CD14-positive monocyte (primary cell): ENCODE results near the gene GPC1. TPM values are rescaled to one million over a fixed set of nuclear protein-coding genes. Genes with fewer than 3 reads are reported as not detected.

Experiments used
- DNase-seq, 3 donors: peaks; one replicate each; pipeline ENCODE4 v3.0.0-alpha.2; 2011 to 2022
- H2AFZ ChIP-seq: 2 replicates; pipeline ENCODE4 v1.6.0; 2012; ENCODE audit warnings: mild to moderate bottlenecking, low read depth, low read length, inconsistent platforms; ENCODE audit not compliant: insufficient read depth, poor library complexity, severe bottlenecking
- H3K27ac ChIP-seq, 2 donors: 1 replicate in 1 of 2; 2 replicates in 1 of 2; pipeline ENCODE4 v1.5.1; 2012 to 2013; ENCODE audit warnings: low read length in 2 of 2, control low read depth in 1 of 2, inconsistent platforms in 1 of 2, low read depth in 1 of 2, mild to moderate bottlenecking in 1 of 2
- H3K27me3 ChIP-seq, 2 donors: one replicate each; pipeline versions ENCODE4 v1.6.0 to v1.6.1; 2011 to 2013; ENCODE audit warnings: low read length in 2 of 2; ENCODE audit not compliant: control insufficient read depth in 2 of 2, insufficient read depth in 2 of 2
- H3K36me3 ChIP-seq, 2 donors: replicated peaks in 1 of 2; 1 replicate in 1 of 2; 2 replicates in 1 of 2; pipeline versions ENCODE4 v1.5.1 to v1.6.1; 2012 to 2013; ENCODE audit warnings: low read length in 2 of 2, control low read depth in 1 of 2, inconsistent platforms in 1 of 2, mild to moderate bottlenecking in 1 of 2; ENCODE audit not compliant: insufficient read depth in 2 of 2, control insufficient read depth in 1 of 2
- H3K4me1 ChIP-seq, 2 donors: 1 replicate in 1 of 2; 2 replicates in 1 of 2; pipeline versions ENCODE4 v1.5.1 to v1.6.1; 2012 to 2013; ENCODE audit warnings: low read length in 2 of 2, control low read depth in 1 of 2, inconsistent platforms in 1 of 2, mild to moderate bottlenecking in 1 of 2, moderate library complexity in 1 of 2; ENCODE audit not compliant: insufficient read depth in 2 of 2, control insufficient read depth in 1 of 2
- H3K4me2 ChIP-seq: replicated peaks from 2 replicates; pipeline ENCODE3; 2012; ENCODE audit warnings: low read length, moderate library complexity, mild to moderate bottlenecking; ENCODE audit not compliant: poor library complexity, severe bottlenecking; ENCODE audit errors: extremely low read depth
- H3K4me3 ChIP-seq, 3 experiments: fragments of 200-600 bp in 1 of 3; sonication (generic) in 1 of 3; replicated peaks in 1 of 3; 1 replicate in 2 of 3; 2 replicates in 1 of 3; pipeline ENCODE4 v1.5.1; 2011 to 2013; ENCODE audit warnings: low read length in 3 of 3, mild to moderate bottlenecking in 3 of 3, control low read depth in 2 of 3, low read depth in 2 of 3, inconsistent platforms in 1 of 3, moderate library complexity in 1 of 3
- H3K79me2 ChIP-seq: 2 replicates; pipeline ENCODE4 v1.6.0; 2012; ENCODE audit warnings: mild to moderate bottlenecking, control low read depth, inconsistent platforms, low read length, moderate library complexity; ENCODE audit not compliant: insufficient read depth
- H3K9ac ChIP-seq: 2 replicates; pipeline ENCODE4 v1.6.0; 2017; ENCODE audit warnings: low read length, mild to moderate bottlenecking; ENCODE audit not compliant: insufficient read depth, poor library complexity, severe bottlenecking
- H3K9me3 ChIP-seq, 2 donors: replicated peaks in 1 of 2; 1 replicate in 1 of 2; 2 replicates in 1 of 2; pipeline versions ENCODE4 v1.5.1 to v1.6.1; 2012 to 2013; ENCODE audit warnings: low read length in 2 of 2, control low read depth in 1 of 2; ENCODE audit not compliant: control insufficient read depth in 1 of 2, insufficient read depth in 1 of 2
- H4K20me1 ChIP-seq: 2 replicates; pipeline ENCODE4 v1.6.0; 2012; ENCODE audit warnings: mild to moderate bottlenecking, low read length, control low read depth, moderate library complexity; ENCODE audit not compliant: insufficient read depth
- H3K27ac Mint-ChIP-seq, 7 donors: one replicate each; pipeline ENCODE4 v1.8.0; 2020; ENCODE audit warnings: mild to moderate bottlenecking in 7 of 7, mixed read lengths in 7 of 7, moderate library complexity in 6 of 7, inconsistent platforms in 2 of 7
- H3K27me3 Mint-ChIP-seq, 3 donors: one replicate each; pipeline ENCODE4 v1.8.0; 2021 to 2022; ENCODE audit warnings: low read depth in 3 of 3, mild to moderate bottlenecking in 3 of 3, mixed read lengths in 3 of 3, moderate library complexity in 3 of 3, inconsistent platforms in 1 of 3
- H3K36me3 Mint-ChIP-seq, 2 donors: one replicate each; pipeline ENCODE4 v1.8.0; 2020; ENCODE audit warnings: mixed read lengths in 2 of 2, inconsistent platforms in 1 of 2, mild to moderate bottlenecking in 1 of 2
- H3K4me1 Mint-ChIP-seq: one replicate; pipeline ENCODE4 v1.8.0; 2020; ENCODE audit warnings: mild to moderate bottlenecking, mixed read lengths
- H3K4me3 Mint-ChIP-seq, 2 donors: one replicate each; pipeline ENCODE4 v1.8.0; 2020; ENCODE audit warnings: mild to moderate bottlenecking in 2 of 2, mixed read lengths in 2 of 2, moderate library complexity in 1 of 2
- H3K9me3 Mint-ChIP-seq, 7 donors: one replicate each; pipeline ENCODE4 v1.8.0; 2020 to 2022; ENCODE audit warnings: mixed read lengths in 7 of 7, mild to moderate bottlenecking in 6 of 7, moderate library complexity in 6 of 7, inconsistent platforms in 2 of 7
- WGBS: methylation state at CpG from one replicate; pipeline ENCODE4 v1.1.5; 2013; ENCODE audit warnings: missing lambda C conversion rate; ENCODE audit not compliant: insufficient coverage; 5-methylcytosine and 5-hydroxymethylcytosine counted together
- intact Hi-C, 2 donors: fragments of 100-400 bp; cut with micrococcal nuclease; formaldehyde crosslinking; loops; one replicate each; pipeline versions ENCODE4 v1.15.0 to v1.15.1; 2023
- polyA plus RNA-seq, 3 donors: library from polyadenylated mRNA; depleted of rRNA in 1 of 3; unstranded in 2 of 3; stranded (reverse) in 1 of 3; fragments of 300-500 nt in 2 of 3; fragments of >200 nt in 1 of 3; fragmentation: Illumina TruSeq in 2 of 3; gene quantifications; 1 replicate in 2 of 3; 2 replicates in 1 of 3; pipeline ENCODE4 v1.2.3, GENCODE V29; 2012 to 2021
- TF ChIP-seq, protein P1 (sequence below): fragments of 200-600 bp; IDR thresholded peaks from one replicate; pipeline ENCODE4 v1.8.0; 2022; ENCODE audit warnings: antibody characterized with exemption, mild to moderate bottlenecking

Gene GPC1
- polyA plus RNA-seq, 3 donors, result 0.08 TPM; not detected in 2

DNA sequence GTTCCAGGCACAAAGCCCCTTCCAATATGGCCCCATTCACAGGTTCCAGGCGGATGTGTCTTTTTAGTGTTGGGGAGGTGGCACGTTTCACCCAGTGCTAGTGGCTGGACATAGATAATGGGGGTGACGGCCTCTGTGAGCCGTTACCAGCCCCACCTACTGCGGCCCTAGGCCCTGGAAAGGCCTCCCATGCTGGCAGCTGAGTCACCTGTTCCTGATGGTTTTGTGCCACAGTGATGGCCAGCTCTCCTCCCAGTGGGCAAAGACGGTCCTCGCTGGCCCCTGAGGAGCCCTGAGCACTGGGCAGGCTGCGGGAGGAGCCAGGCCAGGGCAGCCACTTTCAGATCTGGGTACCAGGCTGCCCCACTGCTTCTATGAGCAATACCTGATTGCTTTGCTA, 40.0 kb upstream of the GPC1 start:
- Mint-ChIP-seq H3K36me3 (no peaks in the 10 kb centered on the region), H3K4me3 (no peak overlapping the region), H3K4me1 (no peaks in the 10 kb centered on the region), H3K9me3 (peaks cover 0 to 2% (median 0%) of the 10 kb centered on the region in 7 donors), H3K27ac (no peak overlapping the region), H3K27me3 (peaks cover 2 to 3% (median 3%) of the 10 kb centered on the region in 3 donors)
- H3K36me3 ChIP-seq, result no peaks in the 10 kb centered on the region
- H3K9ac ChIP-seq, result no peak overlapping the region
- 96% methylated on average over 7 of the region's 8 CpGs for WGBS
- no peaks in the 10 kb centered on the region for H3K4me1 ChIP-seq
- no peak overlapping the region for H3K4me2 ChIP-seq
- no peak overlapping the region for H2AFZ ChIP-seq
- no peaks in the 10 kb centered on the region for H4K20me1 ChIP-seq
- no peak overlapping the region for H3K27ac ChIP-seq
- DNase-seq, result no peak
- no peak overlapping the region for H3K4me3 ChIP-seq
- TF ChIP-seq, protein P1, sequence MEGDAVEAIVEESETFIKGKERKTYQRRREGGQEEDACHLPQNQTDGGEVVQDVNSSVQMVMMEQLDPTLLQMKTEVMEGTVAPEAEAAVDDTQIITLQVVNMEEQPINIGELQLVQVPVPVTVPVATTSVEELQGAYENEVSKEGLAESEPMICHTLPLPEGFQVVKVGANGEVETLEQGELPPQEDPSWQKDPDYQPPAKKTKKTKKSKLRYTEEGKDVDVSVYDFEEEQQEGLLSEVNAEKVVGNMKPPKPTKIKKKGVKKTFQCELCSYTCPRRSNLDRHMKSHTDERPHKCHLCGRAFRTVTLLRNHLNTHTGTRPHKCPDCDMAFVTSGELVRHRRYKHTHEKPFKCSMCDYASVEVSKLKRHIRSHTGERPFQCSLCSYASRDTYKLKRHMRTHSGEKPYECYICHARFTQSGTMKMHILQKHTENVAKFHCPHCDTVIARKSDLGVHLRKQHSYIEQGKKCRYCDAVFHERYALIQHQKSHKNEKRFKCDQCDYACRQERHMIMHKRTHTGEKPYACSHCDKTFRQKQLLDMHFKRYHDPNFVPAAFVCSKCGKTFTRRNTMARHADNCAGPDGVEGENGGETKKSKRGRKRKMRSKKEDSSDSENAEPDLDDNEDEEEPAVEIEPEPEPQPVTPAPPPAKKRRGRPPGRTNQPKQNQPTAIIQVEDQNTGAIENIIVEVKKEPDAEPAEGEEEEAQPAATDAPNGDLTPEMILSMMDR, result no peak
- H3K27me3 ChIP-seq, result no peaks in the 10 kb centered on the region
- intact Hi-C loops, result no loop called here
- H3K9me3 ChIP-seq, result no peaks in the 10 kb centered on the region
- H3K79me2 ChIP-seq, result no peaks in the 10 kb centered on the region

GRCh38 chr2:240395896-240396622, 39.4 kb upstream of the GPC1 start:
- no peak overlapping the region for H3K4me3 ChIP-seq
- no peak overlapping the region for H3K4me3 Mint-ChIP-seq
- H3K4me2 ChIP-seq, result no peak overlapping the region
- no peaks in the 10 kb centered on the region for H3K27me3 ChIP-seq
- H3K4me1 Mint-ChIP-seq, result no peaks in the 10 kb centered on the region
- WGBS, result 90% methylated on average over 9 of the region's 10 CpGs
- no peaks in the 10 kb centered on the region for H3K36me3 ChIP-seq
- no peak overlapping the region for H3K27ac ChIP-seq
- H2AFZ ChIP-seq, result no peak overlapping the region
- H3K27ac Mint-ChIP-seq, result no peak overlapping the region
- no peaks in the 10 kb centered on the region for H3K36me3 Mint-ChIP-seq
- TF ChIP-seq, protein P1, result no peak
- peaks cover 2 to 3% (median 3%) of the 10 kb centered on the region in 3 donors for H3K27me3 Mint-ChIP-seq
- intact Hi-C loops, result no loop called here
- no peak overlapping the region for H3K9ac ChIP-seq
- no peaks in the 10 kb centered on the region for H4K20me1 ChIP-seq
- H3K9me3 ChIP-seq, result no peaks in the 10 kb centered on the region
- no peak for DNase-seq
- H3K4me1 ChIP-seq, result no peaks in the 10 kb centered on the region
- no peaks in the 10 kb centered on the region for H3K79me2 ChIP-seq
- H3K9me3 Mint-ChIP-seq, result peaks cover 0 to 2% (median 0%) of the 10 kb centered on the region in 7 donors
